ENCODE results near the gene PLEKHA7. TPM values are rescaled to one million over a fixed set of nuclear protein-coding genes. Genes with fewer than 3 reads are reported as not detected.

Gene PLEKHA7
- total and polyA plus RNA-seq, 2 donors: 2.0 to 7.3 TPM

DNA sequence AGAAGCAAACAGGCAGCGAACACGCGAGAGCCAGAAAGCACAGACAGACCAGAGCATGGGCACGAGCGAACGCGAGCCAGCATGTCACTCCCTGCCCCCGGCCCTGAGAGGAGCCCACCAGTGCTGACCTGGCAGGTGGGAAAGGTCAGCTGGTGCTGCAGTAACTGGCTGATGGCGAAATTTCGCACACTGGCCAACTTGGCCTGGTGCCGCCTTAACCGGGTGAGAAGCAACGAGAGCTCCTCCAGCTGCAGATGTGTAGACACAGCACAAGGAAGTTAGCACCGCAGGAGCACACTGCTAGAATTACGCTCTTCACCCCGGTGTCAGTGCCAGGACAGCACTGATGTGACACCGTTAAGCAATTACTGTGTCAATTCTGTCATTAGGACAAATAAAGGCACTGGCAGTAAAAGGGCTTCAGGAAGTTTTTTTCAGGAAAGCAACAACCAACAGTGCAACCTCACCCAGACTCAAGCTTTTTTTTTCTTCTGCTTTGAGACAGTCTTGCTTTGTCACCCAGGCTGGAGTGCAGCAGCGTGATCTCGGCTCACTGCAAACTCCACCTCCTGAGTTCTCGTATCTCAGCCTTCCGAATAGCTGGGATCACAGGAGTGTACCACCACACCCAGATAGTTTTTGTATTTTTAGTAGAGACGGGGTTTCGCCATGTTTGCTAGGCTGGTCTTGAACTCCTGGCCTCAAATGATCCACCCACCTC is 199.0 kb downstream of the PLEKHA7 start:
- Histone ChIP-seq H3K4me3 (ENCODE audit: low read length in 2 of 2) (no peak overlapping the region), H3K27ac (ENCODE audit: low read depth in 1 of 2, low read length in 1 of 2) (peak overlapping the region in 1 of 2 donors; percentile 27), H3K36me3 (ENCODE audit: control insufficient read depth in 2 of 2, insufficient read depth in 2 of 2, low read length in 1 of 2) (peaks cover 0 to 9% of the 10 kb centered on the region in 2 donors), H3K9me3 (ENCODE audit: control insufficient read depth in 2 of 2, insufficient read depth in 1 of 2, low read length in 1 of 2) (no peaks in the 10 kb centered on the region), H3K4me1 (ENCODE audit: control insufficient read depth in 2 of 2, insufficient read depth in 2 of 2, low read length in 2 of 2) (peaks cover 0 to 4% of the 10 kb centered on the region in 2 donors), H3K27me3 (ENCODE audit: control insufficient read depth in 2 of 2, insufficient read depth in 1 of 2, low read length in 1 of 2) (no peaks in the 10 kb centered on the region)
- no peak for DNase-seq (ENCODE audit: low read depth in 6 of 9, low spot score in 9 of 9)
- WGBS: 83% methylated on average over 23 of the region's 23 CpGs

DNA sequence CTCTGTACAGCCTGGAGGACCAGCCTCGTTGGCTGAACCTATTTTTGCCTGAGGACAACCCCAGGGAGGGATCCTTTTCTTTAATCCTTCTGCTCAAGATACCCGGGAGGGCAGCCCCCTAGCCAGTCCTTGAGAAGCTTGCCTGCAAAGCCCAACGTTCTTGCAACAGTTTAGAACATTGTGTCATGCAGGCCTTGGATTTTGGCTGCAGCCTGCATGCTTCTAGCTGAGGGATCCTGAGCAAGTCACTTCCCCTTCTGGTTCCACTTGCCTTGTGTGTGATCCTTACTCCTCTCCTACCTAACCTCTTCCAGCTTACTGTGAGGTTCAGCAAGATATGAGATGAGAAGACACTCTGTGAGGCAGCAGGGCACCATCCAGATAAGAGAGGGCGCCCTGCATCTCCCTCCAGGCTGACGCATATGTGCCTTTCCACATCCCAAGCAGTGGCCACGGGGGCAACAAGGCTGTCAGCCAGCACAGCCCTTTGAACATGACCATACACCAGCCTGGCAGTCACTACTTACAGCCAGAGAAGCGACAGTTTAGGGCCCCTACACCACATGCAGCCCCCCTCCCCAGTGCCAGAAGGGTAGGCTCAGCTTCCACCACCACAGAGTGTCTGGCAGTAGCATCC is 199.7 kb downstream of the PLEKHA7 start:
- H3K4me3 ChIP-seq (ENCODE audit: low read length in 2 of 2): no peak overlapping the region
- H3K36me3 ChIP-seq (ENCODE audit: control insufficient read depth in 2 of 2, insufficient read depth in 2 of 2, low read length in 1 of 2): peaks cover 0 to 9% of the 10 kb centered on the region in 2 donors
- H3K9me3 ChIP-seq (ENCODE audit: control insufficient read depth in 2 of 2, insufficient read depth in 1 of 2, low read length in 1 of 2): no peaks in the 10 kb centered on the region
- WGBS: 93% methylated on average over 7 of the region's 7 CpGs
- no peak for DNase-seq (ENCODE audit: low read depth in 6 of 9, low spot score in 9 of 9)
- H3K4me1 ChIP-seq (ENCODE audit: control insufficient read depth in 2 of 2, insufficient read depth in 2 of 2, low read length in 2 of 2): peaks cover 0 to 6% of the 10 kb centered on the region in 2 donors
- no peaks in the 10 kb centered on the region for H3K27me3 ChIP-seq (ENCODE audit: control insufficient read depth in 2 of 2, insufficient read depth in 1 of 2, low read length in 1 of 2)
- H3K27ac ChIP-seq (ENCODE audit: low read depth in 1 of 2, low read length in 1 of 2): no peak overlapping the region

DNA sequence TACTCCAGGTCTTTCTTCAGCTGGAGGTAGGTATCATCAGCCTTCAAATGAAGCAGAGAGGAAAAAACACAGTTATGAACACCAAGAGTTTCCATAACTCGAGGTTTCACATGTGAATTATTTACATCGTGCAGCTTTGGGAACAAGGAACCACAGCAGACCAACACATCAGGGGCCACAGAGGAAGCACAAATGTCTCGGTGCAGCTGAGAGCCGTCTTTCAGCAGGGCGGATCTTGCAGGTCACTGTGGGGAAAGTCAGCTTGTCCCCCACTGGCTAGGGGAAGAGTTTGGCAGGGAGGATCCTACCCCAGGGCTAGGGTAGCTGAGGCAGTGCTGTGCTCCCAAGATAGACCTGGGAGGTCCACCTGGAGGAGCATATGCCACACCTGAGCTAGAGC is 201.1 kb downstream of the PLEKHA7 start:
- 59% methylated on average over 5 of the region's 5 CpGs for WGBS
- H3K36me3 ChIP-seq (ENCODE audit: control insufficient read depth in 2 of 2, insufficient read depth in 2 of 2, low read length in 1 of 2): peaks cover 0 to 9% of the 10 kb centered on the region in 2 donors
- no peak for DNase-seq (ENCODE audit: low read depth in 6 of 9, low spot score in 9 of 9)
- no peak overlapping the region for H3K4me3 ChIP-seq (ENCODE audit: low read length in 2 of 2)
- H3K9me3 ChIP-seq (ENCODE audit: control insufficient read depth in 2 of 2, insufficient read depth in 1 of 2, low read length in 1 of 2): no peaks in the 10 kb centered on the region
- H3K27me3 ChIP-seq (ENCODE audit: control insufficient read depth in 2 of 2, insufficient read depth in 1 of 2, low read length in 1 of 2): no peaks in the 10 kb centered on the region
- peaks cover 0 to 9% of the 10 kb centered on the region in 2 donors for H3K4me1 ChIP-seq (ENCODE audit: control insufficient read depth in 2 of 2, insufficient read depth in 2 of 2, low read length in 2 of 2)
- no peak overlapping the region for H3K27ac ChIP-seq (ENCODE audit: low read depth in 1 of 2, low read length in 1 of 2)

DNA sequence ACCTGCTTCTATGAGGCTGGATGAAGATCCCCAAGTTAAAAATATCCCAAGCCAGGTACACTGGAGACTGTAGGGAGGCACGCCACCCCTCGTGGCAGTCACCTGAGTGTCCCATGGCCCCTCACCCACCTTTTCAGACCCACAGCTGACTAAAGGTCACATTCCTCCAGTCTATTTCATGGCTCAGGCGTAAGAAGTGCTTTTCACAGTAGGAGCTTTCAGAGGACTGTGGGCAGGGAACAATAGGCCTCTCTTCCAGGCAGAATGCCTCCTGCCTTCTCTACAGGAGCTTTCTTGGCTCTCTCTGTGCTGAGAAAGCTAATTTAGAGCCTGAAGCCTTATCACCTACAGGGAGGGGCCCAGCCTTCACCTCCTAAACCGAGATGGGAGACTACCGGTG is 201.9 kb downstream of the PLEKHA7 start:
- WGBS: 95% methylated on average over 5 of the region's 5 CpGs

DNA sequence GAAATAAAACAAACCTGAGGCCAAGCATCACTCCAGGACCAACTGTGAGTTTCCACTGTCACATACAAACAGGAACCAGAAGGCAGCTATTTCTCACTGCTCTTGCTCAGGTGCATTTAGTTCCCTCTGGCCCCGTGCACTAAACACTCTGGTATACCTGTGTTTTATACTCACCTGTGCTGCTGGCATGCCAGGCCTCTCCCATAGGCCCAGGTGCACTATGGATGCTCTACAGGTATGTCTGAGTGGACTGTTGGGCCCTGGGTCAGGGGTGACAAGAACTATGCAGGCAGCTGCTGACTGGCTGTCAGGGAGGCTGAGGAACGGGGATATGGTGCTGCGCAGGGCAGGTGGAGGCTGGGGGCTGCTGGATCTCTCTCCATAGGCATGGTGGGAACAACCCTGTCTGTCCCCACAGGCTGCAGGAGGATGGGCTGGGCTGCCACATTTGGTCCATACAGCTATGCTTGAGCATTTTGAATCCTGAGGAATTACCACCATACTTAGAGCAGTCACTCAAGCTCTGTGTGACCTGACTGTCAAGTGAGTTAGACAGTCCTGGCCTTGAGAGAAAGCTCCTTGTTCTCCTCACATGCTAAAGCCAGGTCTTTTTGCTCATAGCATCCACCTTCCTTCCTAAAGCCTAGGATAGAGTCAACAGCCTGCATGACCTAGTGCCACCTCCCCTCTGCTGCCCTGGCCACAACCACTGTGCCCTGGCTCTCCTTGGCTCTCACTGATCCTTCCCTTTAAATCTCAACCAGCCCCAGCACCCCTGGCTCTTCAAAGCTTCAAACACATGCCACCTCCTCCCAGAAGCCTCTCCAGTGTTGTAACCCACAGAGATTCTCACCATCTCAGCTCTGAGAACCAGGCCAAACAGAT is 202.8 kb downstream of the PLEKHA7 start:
- Histone ChIP-seq H3K4me3 (ENCODE audit: low read length in 2 of 2) (no peak overlapping the region), H3K36me3 (ENCODE audit: control insufficient read depth in 2 of 2, insufficient read depth in 2 of 2, low read length in 1 of 2) (peaks cover 0 to 9% of the 10 kb centered on the region in 2 donors), H3K27me3 (ENCODE audit: control insufficient read depth in 2 of 2, insufficient read depth in 1 of 2, low read length in 1 of 2) (no peaks in the 10 kb centered on the region), H3K4me1 (ENCODE audit: control insufficient read depth in 2 of 2, insufficient read depth in 2 of 2, low read length in 2 of 2) (peaks cover 0 to 18% of the 10 kb centered on the region in 2 donors), H3K9me3 (ENCODE audit: control insufficient read depth in 2 of 2, insufficient read depth in 1 of 2, low read length in 1 of 2) (no peaks in the 10 kb centered on the region), H3K27ac (ENCODE audit: low read depth in 1 of 2, low read length in 1 of 2) (no peak overlapping the region)
- no peak for DNase-seq (ENCODE audit: low read depth in 6 of 9, low spot score in 9 of 9)
- WGBS: 95% methylated on average over 3 of the region's 3 CpGs

More for the DNA sequence above, 201.9 kb downstream of the PLEKHA7 start:
- Histone ChIP-seq H3K9me3 (ENCODE audit: control insufficient read depth in 2 of 2, insufficient read depth in 1 of 2, low read length in 1 of 2) (no peaks in the 10 kb centered on the region), H3K36me3 (ENCODE audit: control insufficient read depth in 2 of 2, insufficient read depth in 2 of 2, low read length in 1 of 2) (peaks cover 0 to 9% of the 10 kb centered on the region in 2 donors), H3K4me1 (ENCODE audit: control insufficient read depth in 2 of 2, insufficient read depth in 2 of 2, low read length in 2 of 2) (peaks cover 0 to 12% of the 10 kb centered on the region in 2 donors), H3K4me3 (ENCODE audit: low read length in 2 of 2) (no peak overlapping the region), H3K27me3 (ENCODE audit: control insufficient read depth in 2 of 2, insufficient read depth in 1 of 2, low read length in 1 of 2) (no peaks in the 10 kb centered on the region), H3K27ac (ENCODE audit: low read depth in 1 of 2, low read length in 1 of 2) (no peak overlapping the region)
- DNase-seq (ENCODE audit: low read depth in 6 of 9, low spot score in 9 of 9): no peak

DNA sequence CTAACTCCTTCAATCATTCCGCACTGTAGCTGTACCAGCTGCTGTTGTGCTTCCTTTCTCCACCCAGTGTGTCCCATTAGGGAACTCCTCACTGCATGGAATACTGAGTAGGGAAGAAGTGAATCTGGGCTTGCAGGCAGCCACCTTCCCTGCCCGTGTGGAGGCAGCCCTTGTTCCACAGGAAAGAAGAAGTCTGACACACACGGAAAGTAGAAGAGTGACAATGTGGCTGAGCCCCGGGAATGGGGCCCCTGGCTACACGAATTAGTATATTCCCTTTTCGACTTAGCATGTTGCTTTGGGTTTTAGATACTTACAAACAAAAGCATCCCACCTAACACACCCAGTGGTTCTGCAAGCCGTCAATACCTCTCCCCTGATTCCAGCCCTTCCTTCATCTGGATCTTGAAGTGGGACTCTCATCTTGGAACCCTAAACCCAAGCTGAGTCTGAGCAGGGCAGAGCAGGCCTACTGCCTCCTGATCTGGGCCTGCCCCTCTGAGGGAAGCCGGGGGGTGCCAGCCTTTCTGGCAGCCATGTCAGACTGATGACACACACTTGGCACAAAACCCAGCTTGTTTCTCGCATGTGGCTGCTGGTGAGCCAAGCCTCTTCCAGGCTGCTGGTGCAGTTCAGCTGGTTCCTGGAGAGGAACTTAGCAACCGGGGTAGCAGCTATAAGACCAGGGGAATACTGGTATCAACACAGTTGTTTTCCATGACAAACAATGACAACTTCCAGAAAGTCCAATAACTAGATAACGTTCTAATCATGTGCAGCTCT is 204.1 kb downstream of the PLEKHA7 start:
- Histone ChIP-seq H3K27me3 (ENCODE audit: control insufficient read depth in 2 of 2, insufficient read depth in 1 of 2, low read length in 1 of 2) (no peaks in the 10 kb centered on the region), H3K9me3 (ENCODE audit: control insufficient read depth in 2 of 2, insufficient read depth in 1 of 2, low read length in 1 of 2) (no peaks in the 10 kb centered on the region), H3K4me1 (ENCODE audit: control insufficient read depth in 2 of 2, insufficient read depth in 2 of 2, low read length in 2 of 2) (peaks cover 0 to 19% of the 10 kb centered on the region in 2 donors), H3K36me3 (ENCODE audit: control insufficient read depth in 2 of 2, insufficient read depth in 2 of 2, low read length in 1 of 2) (peaks cover 0 to 3% of the 10 kb centered on the region in 2 donors), H3K27ac (ENCODE audit: low read depth in 1 of 2, low read length in 1 of 2) (no peak overlapping the region), H3K4me3 (ENCODE audit: low read length in 2 of 2) (no peak overlapping the region)
- no peak for DNase-seq (ENCODE audit: low read depth in 6 of 9, low spot score in 9 of 9)
- 91% methylated on average over 11 of the region's 11 CpGs for WGBS

DNA sequence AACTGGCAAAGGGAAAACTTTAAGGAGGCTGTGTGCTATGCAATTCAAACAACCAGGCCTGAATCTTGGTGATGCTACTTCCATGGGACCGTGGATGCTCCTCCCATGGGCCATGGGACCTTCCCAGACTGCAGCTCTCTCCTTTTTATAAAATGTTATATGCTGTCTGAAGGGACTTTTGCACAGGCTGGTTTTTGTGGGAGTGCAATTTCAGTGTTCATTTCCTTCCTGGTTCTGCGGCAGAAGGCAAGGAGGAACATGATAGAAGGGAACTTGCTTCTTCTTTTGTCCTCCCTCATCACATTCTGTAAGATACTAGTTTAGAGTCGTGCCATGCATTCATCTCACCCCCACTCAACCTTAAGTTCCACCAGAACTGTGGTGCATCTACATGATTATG is 206.9 kb downstream of the PLEKHA7 start:
- Histone ChIP-seq H3K36me3 (ENCODE audit: control insufficient read depth in 2 of 2, insufficient read depth in 2 of 2, low read length in 1 of 2) (no peaks in the 10 kb centered on the region), H3K4me3 (ENCODE audit: low read length in 2 of 2) (no peak overlapping the region), H3K27ac (ENCODE audit: low read depth in 1 of 2, low read length in 1 of 2) (no peak overlapping the region), H3K4me1 (ENCODE audit: control insufficient read depth in 2 of 2, insufficient read depth in 2 of 2, low read length in 2 of 2) (peaks cover 0 to 21% of the 10 kb centered on the region in 2 donors), H3K9me3 (ENCODE audit: control insufficient read depth in 2 of 2, insufficient read depth in 1 of 2, low read length in 1 of 2) (no peaks in the 10 kb centered on the region), H3K27me3 (ENCODE audit: control insufficient read depth in 2 of 2, insufficient read depth in 1 of 2, low read length in 1 of 2) (no peaks in the 10 kb centered on the region)
- no peak for DNase-seq (ENCODE audit: low read depth in 6 of 9, low spot score in 9 of 9)
- WGBS: 15% methylated on average over 3 of the region's 3 CpGs

DNA sequence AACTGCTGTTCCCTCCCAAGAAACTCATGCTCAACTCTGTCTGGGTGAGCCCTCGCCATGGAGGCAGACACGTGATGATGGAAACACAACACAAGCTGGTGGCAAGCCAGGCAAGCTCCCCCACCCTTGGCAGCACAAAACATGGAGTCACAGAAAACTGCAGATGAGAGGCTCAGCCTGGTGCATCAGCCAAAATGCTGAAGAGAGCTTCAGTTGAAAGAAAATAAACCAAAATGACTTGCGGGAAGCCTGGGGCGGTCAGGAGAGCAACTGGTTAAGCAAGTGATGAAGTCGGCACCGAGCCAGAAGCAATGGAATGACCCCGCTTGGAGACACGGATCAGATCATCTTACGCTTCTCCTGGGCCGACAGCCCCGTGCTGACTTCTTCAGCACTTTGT is 207.4 kb downstream of the PLEKHA7 start:
- WGBS: 89% methylated on average over 11 of the region's 11 CpGs
- no peak overlapping the region for H3K4me3 ChIP-seq (ENCODE audit: low read length in 2 of 2)
- H3K9me3 ChIP-seq (ENCODE audit: control insufficient read depth in 2 of 2, insufficient read depth in 1 of 2, low read length in 1 of 2): no peaks in the 10 kb centered on the region
- no peak for DNase-seq (ENCODE audit: low read depth in 6 of 9, low spot score in 9 of 9)
- peaks cover 0 to 21% of the 10 kb centered on the region in 2 donors for H3K4me1 ChIP-seq (ENCODE audit: control insufficient read depth in 2 of 2, insufficient read depth in 2 of 2, low read length in 2 of 2)
- peak overlapping the region in 1 of 2 donors; percentile 46 for H3K27ac ChIP-seq (ENCODE audit: low read depth in 1 of 2, low read length in 1 of 2)
- no peaks in the 10 kb centered on the region for H3K36me3 ChIP-seq (ENCODE audit: control insufficient read depth in 2 of 2, insufficient read depth in 2 of 2, low read length in 1 of 2)
- H3K27me3 ChIP-seq (ENCODE audit: control insufficient read depth in 2 of 2, insufficient read depth in 1 of 2, low read length in 1 of 2): no peaks in the 10 kb centered on the region

Data from thymus (tissue), 11 donors.